Smooth muscle cell (in vitro differentiated cells): ENCODE data around the gene WEE2. TPM values are rescaled to one million over a fixed set of nuclear protein-coding genes. Genes with fewer than 3 reads are reported as not detected.

Experiments
- DNase-seq: peaks from one replicate; lab custom pipeline; 2025; ENCODE audit not compliant: unreplicated experiment; lab: John Stamatoyannopoulos, UW
- H2AFZ ChIP-seq: fragments of 200-600 bp; sonication (generic); 2 replicates; pipeline ENCODE4 v1.6.0; 2016; ENCODE audit warnings: antibody characterized with exemption, low read depth, mild to moderate bottlenecking
- H3F3A ChIP-seq: fragments of 200-600 bp; sonication (generic); 2 replicates; pipeline ENCODE4 v1.6.0; 2017; ENCODE audit warnings: antibody characterized with exemption, low read depth
- H3K27ac ChIP-seq: fragments of 200-600 bp; sonication (generic); 2 replicates; pipeline ENCODE4 v1.5.1; 2016; ENCODE audit warnings: low read depth, mild to moderate bottlenecking
- H3K27me3 ChIP-seq: fragments of 200-600 bp; sonication (generic); 2 replicates; pipeline ENCODE4 v1.6.1; 2016; ENCODE audit warnings: low read depth, mild to moderate bottlenecking
- H3K36me3 ChIP-seq: fragments of 200-600 bp; sonication (generic); 2 replicates; pipeline ENCODE4 v1.5.1; 2016; ENCODE audit warnings: low read depth
- H3K4me1 ChIP-seq: fragments of 200-600 bp; sonication (generic); 2 replicates; pipeline ENCODE4 v1.5.1; 2016; ENCODE audit warnings: low read depth
- H3K4me2 ChIP-seq: fragments of 200-600 bp; sonication (generic); 2 replicates; pipeline ENCODE4 v1.6.0; 2016; ENCODE audit warnings: mild to moderate bottlenecking
- H3K4me3 ChIP-seq: fragments of 200-600 bp; sonication (generic); 2 replicates; pipeline ENCODE4 v1.5.1; 2016; ENCODE audit warnings: mild to moderate bottlenecking
- H3K79me2 ChIP-seq: fragments of 200-600 bp; sonication (generic); 2 replicates; pipeline ENCODE4 v1.6.0; 2016; ENCODE audit warnings: low read depth, mild to moderate bottlenecking
- H3K9ac ChIP-seq: fragments of 200-600 bp; sonication (generic); 2 replicates; pipeline ENCODE4 v1.6.0; 2016; ENCODE audit warnings: low read depth
- H3K9me3 ChIP-seq: fragments of 200-600 bp; sonication (generic); replicated peaks from 2 replicates; pipeline ENCODE4 v1.5.1; 2016; ENCODE audit warnings: low read depth
- H4K20me1 ChIP-seq: fragments of 200-600 bp; sonication (generic); 2 replicates; pipeline ENCODE4 v1.6.0; 2016; ENCODE audit warnings: low read depth
- WGBS: methylation state at CpG from one replicate; pipeline ENCODE4 v1.1.7; 2016; ENCODE audit warnings: low lambda C conversion rate; 5-methylcytosine and 5-hydroxymethylcytosine counted together
- polyA plus RNA-seq: library from polyadenylated mRNA; unstranded; fragments of >200 nt; fragmentation: Nextera tagmentation; extraction: Ambion mirVana; gene quantifications from 2 replicates; pipeline ENCODE4 v1.2.1, GENCODE V29; 2016
- total RNA-seq: library from RNA; depleted of rRNA; stranded (reverse); fragments of >200 nt; gene quantifications from 2 replicates; pipeline ENCODE4 v1.2.3, GENCODE V29; 2014
- TF ChIP-seq, protein P1 (sequence below): fragments of 200-600 bp; sonication (generic); IDR thresholded peaks from 2 replicates; pipeline ENCODE4 v1.5.1; 2017; ENCODE audit warnings: borderline replicate concordance, mild to moderate bottlenecking, antibody characterized with exemption; ENCODE audit not compliant: insufficient read depth, poor library complexity, severe bottlenecking

Gene WEE2
- total and polyA plus RNA-seq, 2 experiments from 2014 or later: not detected

DNA sequence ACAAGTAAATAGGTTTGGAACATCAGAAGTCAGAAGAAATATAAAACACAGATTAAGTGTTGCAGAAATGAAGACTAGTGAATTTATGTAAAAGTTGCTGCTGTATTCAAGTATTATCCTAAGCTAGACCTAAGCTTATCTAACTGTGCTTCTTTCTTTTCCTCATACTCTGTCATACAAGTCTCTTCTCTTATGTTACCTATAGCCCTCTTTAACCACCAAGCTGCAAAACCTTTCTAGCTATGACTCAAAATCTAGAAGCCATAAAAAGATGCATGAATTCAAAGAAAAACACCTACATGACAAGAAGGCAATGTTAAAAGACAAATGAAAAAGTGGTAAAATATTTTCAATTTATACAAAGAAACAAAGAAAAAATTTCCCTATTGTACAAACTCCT, 29.1 kb upstream of the WEE2 start:
- Histone ChIP-seq H3K9me3 (no peaks in the 10 kb centered on the region), H4K20me1 (no peaks in the 10 kb centered on the region), H3K4me2 (no peak overlapping the region), H3K27me3 (no peaks in the 10 kb centered on the region), H3K27ac (no peak overlapping the region), H3K4me1 (peaks cover 11% of the 10 kb centered on the region), H3K36me3 (no peaks in the 10 kb centered on the region), H3K9ac (no peak overlapping the region), H2AFZ (no peak overlapping the region), H3K79me2 (no peaks in the 10 kb centered on the region), H3F3A (no peaks in the 10 kb centered on the region), H3K4me3 (no peak overlapping the region)
- DNase-seq: no peak
- TF ChIP-seq, protein P1, sequence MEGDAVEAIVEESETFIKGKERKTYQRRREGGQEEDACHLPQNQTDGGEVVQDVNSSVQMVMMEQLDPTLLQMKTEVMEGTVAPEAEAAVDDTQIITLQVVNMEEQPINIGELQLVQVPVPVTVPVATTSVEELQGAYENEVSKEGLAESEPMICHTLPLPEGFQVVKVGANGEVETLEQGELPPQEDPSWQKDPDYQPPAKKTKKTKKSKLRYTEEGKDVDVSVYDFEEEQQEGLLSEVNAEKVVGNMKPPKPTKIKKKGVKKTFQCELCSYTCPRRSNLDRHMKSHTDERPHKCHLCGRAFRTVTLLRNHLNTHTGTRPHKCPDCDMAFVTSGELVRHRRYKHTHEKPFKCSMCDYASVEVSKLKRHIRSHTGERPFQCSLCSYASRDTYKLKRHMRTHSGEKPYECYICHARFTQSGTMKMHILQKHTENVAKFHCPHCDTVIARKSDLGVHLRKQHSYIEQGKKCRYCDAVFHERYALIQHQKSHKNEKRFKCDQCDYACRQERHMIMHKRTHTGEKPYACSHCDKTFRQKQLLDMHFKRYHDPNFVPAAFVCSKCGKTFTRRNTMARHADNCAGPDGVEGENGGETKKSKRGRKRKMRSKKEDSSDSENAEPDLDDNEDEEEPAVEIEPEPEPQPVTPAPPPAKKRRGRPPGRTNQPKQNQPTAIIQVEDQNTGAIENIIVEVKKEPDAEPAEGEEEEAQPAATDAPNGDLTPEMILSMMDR: no peak

DNA sequence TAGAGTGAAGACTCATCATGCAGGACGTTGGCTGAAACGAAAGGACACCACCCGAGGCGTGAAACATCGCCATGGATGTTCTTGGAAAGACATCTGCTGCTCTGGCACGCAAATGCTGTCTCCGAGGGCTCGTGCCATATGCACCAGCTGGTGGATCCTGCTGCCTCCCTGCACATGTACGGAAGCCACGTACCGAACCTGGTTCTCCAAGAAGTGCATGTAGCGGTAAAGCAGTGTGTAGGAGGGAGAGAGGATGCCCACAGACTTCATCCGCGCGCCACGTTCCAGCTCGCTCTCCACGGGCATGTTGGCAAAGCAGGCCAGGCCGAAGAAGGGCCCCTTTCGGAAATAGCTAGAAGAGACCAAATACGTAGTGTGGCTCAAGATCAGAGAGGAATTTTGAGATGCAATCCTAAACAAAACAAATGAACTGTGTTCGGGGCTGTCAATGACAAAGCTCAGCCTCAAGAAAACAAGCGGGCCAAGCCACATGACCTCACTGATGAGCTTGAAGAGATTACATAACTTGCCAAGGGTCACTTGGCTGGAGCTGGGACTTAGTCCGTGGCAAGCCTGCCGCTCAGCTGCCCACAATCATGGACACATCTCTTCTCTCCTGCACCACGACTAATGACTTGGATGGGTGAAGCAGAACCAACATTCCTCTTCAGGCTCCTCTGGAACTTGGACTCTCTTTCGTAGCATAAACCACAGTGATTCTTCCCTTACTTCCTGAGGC, 22.7 kb upstream of the WEE2 start:
- WGBS: 97% methylated on average over 27 of the region's 27 CpGs
- Histone ChIP-seq H3K4me2 (no peak overlapping the region), H3K4me1 (no peaks in the 10 kb centered on the region), H3K27me3 (no peaks in the 10 kb centered on the region), H3K4me3 (no peak overlapping the region), H4K20me1 (peaks cover 12% of the 10 kb centered on the region), H3K9me3 (no peaks in the 10 kb centered on the region), H3K36me3 (no peaks in the 10 kb centered on the region), H3K79me2 (no peaks in the 10 kb centered on the region), H3F3A (no peaks in the 10 kb centered on the region), H2AFZ (no peak overlapping the region), H3K27ac (no peak overlapping the region), H3K9ac (no peak overlapping the region)
- TF ChIP-seq, protein P1: no peak
- DNase-seq: no peak

- Histone ChIP-seq H3K4me3 (no peak overlapping the region), H3K9ac (no peak overlapping the region), H3K36me3 (no peaks in the 10 kb centered on the region), H3K27me3 (no peaks in the 10 kb centered on the region), H3K4me1 (no peaks in the 10 kb centered on the region), H3F3A (no peaks in the 10 kb centered on the region), H3K79me2 (no peaks in the 10 kb centered on the region), H3K9me3 (no peaks in the 10 kb centered on the region), H3K4me2 (no peak overlapping the region), H4K20me1 (peaks cover 12% of the 10 kb centered on the region), H2AFZ (no peak overlapping the region), H3K27ac (no peak overlapping the region)
- WGBS: 93% methylated on average over 3 of the region's 3 CpGs
- DNase-seq: no peak
- TF ChIP-seq, protein P1: no peak
These were observed 22.1 kb upstream of the WEE2 start for GRCh38 chr7:141686074-141686473.

GRCh38 chr7:141686670-141687069, 21.5 kb upstream of the WEE2 start:
- peaks cover 18% of the 10 kb centered on the region for H4K20me1 ChIP-seq
- no peaks in the 10 kb centered on the region for H3K79me2 ChIP-seq
- no peak overlapping the region for H3K27ac ChIP-seq
- 58% methylated on average over 6 of the region's 6 CpGs for WGBS
- DNase-seq: no peak
- no peak overlapping the region for H2AFZ ChIP-seq
- no peaks in the 10 kb centered on the region for H3K27me3 ChIP-seq
- no peaks in the 10 kb centered on the region for H3K36me3 ChIP-seq
- no peaks in the 10 kb centered on the region for H3F3A ChIP-seq
- no peaks in the 10 kb centered on the region for H3K9me3 ChIP-seq
- no peak overlapping the region for H3K4me3 ChIP-seq
- TF ChIP-seq, protein P1: no peak
- H3K9ac ChIP-seq: no peak overlapping the region
- no peaks in the 10 kb centered on the region for H3K4me1 ChIP-seq
- H3K4me2 ChIP-seq: no peak overlapping the region
